Measurements from ENCODE around the gene CCHCR1. TPM values are rescaled to one million over a fixed set of nuclear protein-coding genes. Genes with fewer than 3 reads are reported as not detected.

CCHCR1 gene
- total RNA-seq, 2 donors from 2014 or later, result 11.1 to 31.6 TPM

DNA sequence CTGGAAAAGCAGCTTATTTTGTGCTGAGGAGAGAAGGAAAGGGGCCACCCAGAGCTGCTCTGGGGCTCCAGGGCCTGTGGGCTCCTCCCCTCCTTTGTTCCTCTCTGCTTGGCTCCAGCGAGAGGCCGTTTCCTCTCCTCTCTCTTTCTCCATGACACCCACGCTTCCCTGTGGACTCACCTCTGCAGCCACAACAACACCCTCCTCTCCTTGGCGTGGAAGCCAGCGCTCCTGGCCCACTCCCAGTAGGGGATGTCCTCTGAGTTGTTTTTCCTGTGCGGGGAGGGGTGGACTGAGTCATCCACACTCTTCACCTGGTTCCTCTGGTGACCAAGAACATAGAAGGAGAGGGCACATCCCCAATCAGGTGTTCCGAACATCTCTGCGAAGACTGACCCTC, 32.4 kb downstream of the CCHCR1 start:
- H3K36me3 ChIP-seq, result no peaks in the 10 kb centered on the region
- peaks cover 10 to 17% of the 10 kb centered on the region in 2 donors for H3K4me1 ChIP-seq (ENCODE audit: control insufficient read depth in 1 of 2, low read depth in 2 of 2)
- H3K27me3 ChIP-seq (replicated peaks; ENCODE audit: insufficient read depth), result no peaks in the 10 kb centered on the region
- TF ChIP-seq, protein P1, sequence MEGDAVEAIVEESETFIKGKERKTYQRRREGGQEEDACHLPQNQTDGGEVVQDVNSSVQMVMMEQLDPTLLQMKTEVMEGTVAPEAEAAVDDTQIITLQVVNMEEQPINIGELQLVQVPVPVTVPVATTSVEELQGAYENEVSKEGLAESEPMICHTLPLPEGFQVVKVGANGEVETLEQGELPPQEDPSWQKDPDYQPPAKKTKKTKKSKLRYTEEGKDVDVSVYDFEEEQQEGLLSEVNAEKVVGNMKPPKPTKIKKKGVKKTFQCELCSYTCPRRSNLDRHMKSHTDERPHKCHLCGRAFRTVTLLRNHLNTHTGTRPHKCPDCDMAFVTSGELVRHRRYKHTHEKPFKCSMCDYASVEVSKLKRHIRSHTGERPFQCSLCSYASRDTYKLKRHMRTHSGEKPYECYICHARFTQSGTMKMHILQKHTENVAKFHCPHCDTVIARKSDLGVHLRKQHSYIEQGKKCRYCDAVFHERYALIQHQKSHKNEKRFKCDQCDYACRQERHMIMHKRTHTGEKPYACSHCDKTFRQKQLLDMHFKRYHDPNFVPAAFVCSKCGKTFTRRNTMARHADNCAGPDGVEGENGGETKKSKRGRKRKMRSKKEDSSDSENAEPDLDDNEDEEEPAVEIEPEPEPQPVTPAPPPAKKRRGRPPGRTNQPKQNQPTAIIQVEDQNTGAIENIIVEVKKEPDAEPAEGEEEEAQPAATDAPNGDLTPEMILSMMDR (IDR thresholded peaks at IDR 0.05), result no peak
- H3K9me3 ChIP-seq, result no peaks in the 10 kb centered on the region
- no peak overlapping the region for H3K4me3 ChIP-seq
- no peak for ATAC-seq (ENCODE audit: insufficient number of reproducible peaks, low FRiP score, low read depth)
- H3K27ac ChIP-seq, result no peak overlapping the region
- no peak for DNase-seq (ENCODE audit: low spot score)

DNA sequence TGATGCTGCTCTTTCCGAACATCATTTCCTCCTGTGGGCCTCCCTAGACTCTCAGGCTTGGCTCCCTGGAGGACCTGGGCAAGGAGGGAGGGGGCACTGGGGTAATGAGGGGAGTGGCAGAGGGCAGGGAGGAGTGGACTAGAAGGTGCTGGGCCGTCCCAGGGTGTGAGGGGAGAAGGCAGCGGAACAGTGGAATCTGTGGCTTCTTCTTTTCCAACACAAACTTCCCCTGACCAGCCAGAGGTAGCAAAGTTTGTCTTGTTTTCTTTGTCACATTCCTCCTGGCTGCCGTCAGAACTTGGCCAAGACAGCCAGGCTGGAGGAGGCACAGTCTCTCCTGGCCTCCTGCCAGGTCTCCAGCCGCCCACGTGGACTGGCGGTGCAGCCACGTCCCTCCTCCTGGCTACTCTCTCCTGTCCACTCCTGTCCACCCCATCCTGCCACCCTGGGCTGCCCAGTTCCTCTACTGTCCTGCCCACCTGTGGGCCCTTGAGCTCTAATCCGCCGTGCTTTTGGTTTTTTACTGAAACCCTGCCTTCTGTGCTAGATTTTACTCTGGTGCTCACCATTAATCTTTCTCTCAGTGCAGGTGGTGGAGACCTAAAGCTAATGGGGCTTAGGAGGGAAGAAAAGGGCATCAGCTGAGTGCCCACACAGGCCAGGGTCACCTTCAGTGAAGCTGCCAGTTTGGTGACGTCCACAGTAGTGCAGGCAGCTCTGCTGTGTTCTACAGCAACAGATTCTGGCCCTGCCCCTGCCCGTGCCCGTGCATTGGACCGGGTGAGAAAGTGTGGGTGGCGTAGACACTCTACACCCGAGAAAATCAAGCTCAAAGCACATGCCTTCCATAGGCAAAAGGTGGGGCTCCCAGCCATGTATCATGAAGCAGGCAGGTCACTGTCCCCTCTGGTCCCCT, 34.6 kb downstream of the CCHCR1 start:
- DNase-seq (ENCODE audit: low spot score) (no peak), ATAC-seq (ENCODE audit: insufficient number of reproducible peaks, low FRiP score, low read depth) (peak; percentile 61)
- H3K4me1 ChIP-seq (ENCODE audit: control insufficient read depth in 1 of 2, low read depth in 2 of 2), result peaks cover 10 to 17% of the 10 kb centered on the region in 2 donors
- peak overlapping the region; percentile 17 for H3K4me3 ChIP-seq
- H3K27me3 ChIP-seq (replicated peaks; ENCODE audit: insufficient read depth), result no peaks in the 10 kb centered on the region
- no peaks in the 10 kb centered on the region for H3K36me3 ChIP-seq
- no peaks in the 10 kb centered on the region for H3K9me3 ChIP-seq
- peak overlapping the region; percentile 51 to 61 for H3K27ac ChIP-seq
- TF ChIP-seq, protein P1 (IDR thresholded peaks at IDR 0.05), result no peak

DNA sequence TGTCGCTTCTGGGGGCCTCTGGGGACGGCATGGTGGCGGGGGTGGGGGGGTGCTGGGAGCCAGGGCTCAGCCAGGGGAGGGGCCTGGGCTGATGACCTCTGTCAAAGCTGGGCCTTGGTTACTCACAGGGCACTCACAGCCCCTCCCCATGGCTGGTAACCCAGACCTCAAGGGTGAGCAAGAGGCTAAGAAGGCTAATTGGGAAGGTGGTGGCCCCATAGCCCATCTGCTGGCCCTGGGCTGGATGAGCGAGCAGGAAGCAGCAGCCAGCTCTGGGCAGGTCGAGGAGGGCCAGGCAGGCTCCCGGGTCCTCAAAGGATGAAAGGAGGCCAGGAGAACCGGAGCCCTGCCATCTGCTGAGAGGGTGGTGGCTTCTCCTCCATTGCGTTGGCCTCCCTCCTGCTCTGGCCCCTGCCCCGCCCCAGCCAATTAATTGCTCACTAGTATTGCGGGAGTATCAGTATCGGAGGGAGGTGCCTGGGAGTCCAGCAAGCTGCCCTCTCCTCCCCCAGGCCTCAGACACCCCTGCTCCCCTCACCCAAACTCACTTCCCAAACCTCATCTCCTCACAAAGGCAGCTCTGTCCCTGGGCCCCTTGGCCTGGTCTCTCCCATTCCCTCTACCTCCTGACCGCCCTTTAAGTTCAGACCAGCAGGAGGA, 36.3 kb downstream of the CCHCR1 start:
- no peak for ATAC-seq (ENCODE audit: insufficient number of reproducible peaks, low FRiP score, low read depth)

DNA sequence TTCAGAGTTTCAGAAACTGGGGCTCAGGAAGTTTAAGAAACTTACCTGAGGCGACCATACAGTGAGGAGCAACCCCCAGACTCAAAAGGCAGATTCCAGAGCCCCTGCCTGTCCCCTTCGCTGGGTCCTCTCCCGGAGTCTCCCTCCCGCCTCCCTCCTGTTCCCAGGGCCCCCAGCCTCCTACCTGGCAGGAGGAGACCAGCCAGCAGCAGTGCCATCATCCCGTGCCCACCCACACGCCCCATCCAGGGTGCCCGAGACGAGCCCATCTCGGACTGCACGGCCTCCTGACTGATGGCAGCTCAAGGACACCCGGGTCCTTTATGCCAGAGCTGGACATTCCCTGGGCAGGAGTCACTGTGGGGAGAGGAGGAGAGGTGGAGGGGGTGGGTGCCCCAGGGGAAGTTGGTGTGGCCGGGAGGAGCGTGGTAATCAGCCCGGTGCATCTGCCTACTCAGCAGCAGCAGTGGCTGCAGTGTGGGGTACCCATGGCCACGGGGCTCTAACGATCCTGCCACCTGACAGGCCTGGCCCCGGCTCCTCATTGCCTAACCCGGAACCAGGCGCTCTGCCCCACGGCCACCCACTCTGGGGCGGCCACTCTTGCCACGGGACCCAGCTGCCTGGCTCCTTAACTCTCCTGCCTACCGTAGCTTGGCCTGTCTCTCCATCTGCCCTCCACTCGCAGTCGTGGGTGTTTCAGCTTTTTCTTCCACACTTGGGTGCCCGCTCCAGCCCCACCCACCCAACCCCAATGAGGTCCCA, 37.3 kb downstream of the CCHCR1 start, which contains the start of gene CDSN:
CDSN (minus strand) TSS at position 296 of the 765 bp plus-strand sequence; CDS start at position 269, 27 bp downstream.
- H3K27ac ChIP-seq, result no peak within 1 kb of the TSS
- H3K9me3 ChIP-seq, result no peaks in the 10 kb centered on the region
- no peak for DNase-seq (ENCODE audit: low spot score)
- no peak within 1 kb of the TSS for H3K4me3 ChIP-seq
- ATAC-seq (ENCODE audit: insufficient number of reproducible peaks, low FRiP score, low read depth), result no peak
- peaks cover 10 to 38% of the 10 kb centered on the region in 2 donors for H3K4me1 ChIP-seq (ENCODE audit: control insufficient read depth in 1 of 2, low read depth in 2 of 2)
- H3K27me3 ChIP-seq (replicated peaks; ENCODE audit: insufficient read depth), result no peaks in the 10 kb centered on the region
- TF ChIP-seq, protein P1 (IDR thresholded peaks at IDR 0.05), result no peak
- H3K36me3 ChIP-seq, result no peaks in the 10 kb centered on the region

More for the DNA sequence above, 36.3 kb downstream of the CCHCR1 start:
- TF ChIP-seq, protein P1 (IDR thresholded peaks at IDR 0.05), result no peak
- Histone ChIP-seq H3K27me3 (replicated peaks; ENCODE audit: insufficient read depth) (no peaks in the 10 kb centered on the region), H3K36me3 (no peaks in the 10 kb centered on the region), H3K9me3 (no peaks in the 10 kb centered on the region), H3K27ac (no peak overlapping the region), H3K4me3 (no peak overlapping the region), H3K4me1 (ENCODE audit: control insufficient read depth in 1 of 2, low read depth in 2 of 2) (peaks cover 10 to 29% of the 10 kb centered on the region in 2 donors)
- DNase-seq (ENCODE audit: low spot score), result no peak

All from thoracic aorta (tissue), 2 donors.